Amygdala (tissue), 56 donors: ENCODE data around the gene ST6GAL1.
"Not testable (repeated sequence)": the region's sequence is repeated elsewhere in the genome, so short reads cannot be mapped to it uniquely, and the experiment has no call there.

Experiments
- DNase-seq, 56 donors: peaks; one replicate each; lab custom pipeline; 2025; lab: John Stamatoyannopoulos, UW

ST6GAL1 gene

GRCh38 chr3:186939536-186939935 lies 9.2 kb downstream of the ST6GAL1 start:
- no peak for DNase-seq

- DNase-seq, result no peak
Measured at GRCh38 chr3:186940967-186941366, 10.6 kb downstream of the ST6GAL1 start.

DNA sequence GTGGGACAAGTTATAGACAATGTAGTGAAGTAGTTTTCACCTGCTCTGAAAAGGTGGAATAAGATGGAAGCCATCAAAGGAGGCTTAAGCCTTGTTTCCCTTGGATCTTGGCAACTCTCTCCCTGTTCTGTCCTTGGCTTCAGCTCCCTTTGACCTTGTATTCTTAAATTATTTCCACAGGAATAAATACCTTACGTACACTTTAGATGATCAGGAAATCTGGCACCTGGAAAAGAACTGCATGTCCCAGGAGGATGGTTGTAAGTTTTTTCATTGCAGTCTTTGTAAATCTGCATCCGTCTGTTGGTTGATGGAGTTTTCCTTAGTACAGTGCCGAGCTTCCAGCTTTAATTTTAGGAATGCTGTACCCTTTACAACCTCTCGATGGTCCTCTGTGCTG lies 11.8 kb downstream of the ST6GAL1 start:
- DNase-seq, result no peak

- no peak for DNase-seq
Measured at GRCh38 chr3:186945255-186945823, 15.0 kb downstream of the ST6GAL1 start.

DNA sequence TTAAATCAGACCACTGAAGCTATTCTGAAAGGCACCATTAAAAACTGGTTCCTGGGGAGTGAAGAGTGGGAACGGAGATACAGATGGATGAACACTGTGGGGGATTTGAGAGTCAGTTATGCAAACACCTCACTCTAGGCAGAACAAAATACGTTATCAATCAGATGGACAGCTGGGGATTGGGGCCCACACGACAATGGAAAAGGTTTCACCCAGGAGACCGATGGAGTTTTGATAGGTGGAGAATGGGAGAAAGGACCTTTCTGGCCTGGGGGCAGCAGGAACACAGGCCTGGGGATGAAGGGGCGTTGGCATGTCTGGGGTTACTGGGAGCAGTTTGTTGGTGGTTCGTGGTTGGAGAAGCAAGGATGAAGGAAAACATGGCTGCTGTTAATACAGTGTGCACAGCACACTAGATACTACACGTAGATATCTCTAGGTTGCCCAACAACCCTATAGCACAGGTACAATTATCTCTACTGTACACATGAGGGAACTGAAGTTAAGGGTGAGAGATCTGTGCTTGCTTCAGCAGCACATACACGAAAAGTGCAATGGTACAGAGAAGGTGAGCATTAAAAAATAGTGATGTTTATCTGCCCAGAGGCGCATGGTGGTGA lies 16.5 kb downstream of the ST6GAL1 start:
- DNase-seq, result no peak

- no peak for DNase-seq
Measured at GRCh38 chr3:186949281-186949982, 19.1 kb downstream of the ST6GAL1 start.

DNA sequence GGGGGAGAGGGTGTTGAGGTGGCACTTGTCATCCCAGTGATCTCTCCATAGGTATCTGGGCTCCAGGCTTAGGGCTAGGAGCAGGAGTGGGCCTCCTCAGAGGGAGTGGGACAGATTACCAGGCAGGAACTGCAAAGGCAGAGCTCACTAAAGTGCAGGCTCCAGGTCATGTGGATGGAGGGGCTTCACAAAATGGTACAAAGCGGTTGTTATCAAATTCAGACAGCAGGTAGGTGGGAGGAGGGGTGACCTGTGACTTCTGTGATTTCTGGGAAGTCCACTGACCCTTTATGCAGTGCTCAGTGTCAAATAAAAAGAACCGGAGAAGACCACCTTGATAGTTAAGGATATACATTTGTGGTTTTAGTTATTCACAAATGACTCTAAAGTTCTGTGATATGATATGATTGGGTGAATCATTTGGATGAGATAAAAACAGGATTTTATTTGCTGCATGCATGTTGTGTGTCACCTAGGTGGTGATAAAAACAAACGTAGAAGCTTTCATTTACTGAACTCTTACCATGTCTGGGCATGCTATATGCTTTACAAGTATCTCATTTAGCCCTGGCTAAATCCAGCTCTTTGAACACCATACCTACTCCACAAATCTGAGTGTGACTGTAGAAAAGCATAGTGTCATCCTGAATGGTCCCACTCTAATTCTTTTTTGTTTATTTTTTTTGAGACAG lies 20.2 kb downstream of the ST6GAL1 start:
- no peak for DNase-seq

- DNase-seq, result no peak
Measured at GRCh38 chr3:186951640-186952552, 21.6 kb downstream of the ST6GAL1 start.

- DNase-seq, result peak in 1 of 56 donors; percentile 14
Measured at GRCh38 chr3:186953011-186953487, 22.7 kb downstream of the ST6GAL1 start.

DNA sequence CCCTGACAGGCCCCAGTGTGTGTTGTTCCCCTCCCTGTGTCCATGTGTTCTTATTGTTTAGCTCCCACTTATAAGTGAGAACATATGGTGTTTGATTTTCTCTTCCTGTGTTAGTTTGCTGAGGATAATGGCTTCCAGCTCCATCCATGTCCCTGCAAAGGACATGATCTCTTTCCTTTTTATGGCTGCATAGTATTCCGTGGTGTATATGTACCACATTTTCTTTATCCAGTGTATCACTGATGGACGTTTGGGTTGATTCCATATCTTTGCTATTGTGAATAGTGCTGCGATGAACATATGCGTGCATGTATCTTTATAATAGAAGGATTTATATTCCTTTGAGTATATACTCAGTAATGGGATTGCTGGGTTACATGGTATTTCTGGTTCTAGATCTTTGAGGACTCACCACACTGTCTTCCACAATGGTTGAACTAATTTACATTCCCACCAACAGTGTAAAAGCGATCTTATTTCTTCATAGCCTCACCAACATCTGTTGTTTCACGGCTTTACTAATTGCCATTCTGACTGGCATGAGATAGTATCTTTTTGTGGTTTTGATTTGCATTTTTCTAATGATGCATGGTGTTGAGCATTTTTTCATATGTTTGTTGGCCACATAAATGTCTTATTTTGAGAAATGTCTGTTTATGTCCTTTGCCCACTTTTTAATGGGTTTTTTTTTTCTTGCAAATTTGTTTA lies 23.8 kb downstream of the ST6GAL1 start:
- not testable (repeated sequence) for DNase-seq

DNA sequence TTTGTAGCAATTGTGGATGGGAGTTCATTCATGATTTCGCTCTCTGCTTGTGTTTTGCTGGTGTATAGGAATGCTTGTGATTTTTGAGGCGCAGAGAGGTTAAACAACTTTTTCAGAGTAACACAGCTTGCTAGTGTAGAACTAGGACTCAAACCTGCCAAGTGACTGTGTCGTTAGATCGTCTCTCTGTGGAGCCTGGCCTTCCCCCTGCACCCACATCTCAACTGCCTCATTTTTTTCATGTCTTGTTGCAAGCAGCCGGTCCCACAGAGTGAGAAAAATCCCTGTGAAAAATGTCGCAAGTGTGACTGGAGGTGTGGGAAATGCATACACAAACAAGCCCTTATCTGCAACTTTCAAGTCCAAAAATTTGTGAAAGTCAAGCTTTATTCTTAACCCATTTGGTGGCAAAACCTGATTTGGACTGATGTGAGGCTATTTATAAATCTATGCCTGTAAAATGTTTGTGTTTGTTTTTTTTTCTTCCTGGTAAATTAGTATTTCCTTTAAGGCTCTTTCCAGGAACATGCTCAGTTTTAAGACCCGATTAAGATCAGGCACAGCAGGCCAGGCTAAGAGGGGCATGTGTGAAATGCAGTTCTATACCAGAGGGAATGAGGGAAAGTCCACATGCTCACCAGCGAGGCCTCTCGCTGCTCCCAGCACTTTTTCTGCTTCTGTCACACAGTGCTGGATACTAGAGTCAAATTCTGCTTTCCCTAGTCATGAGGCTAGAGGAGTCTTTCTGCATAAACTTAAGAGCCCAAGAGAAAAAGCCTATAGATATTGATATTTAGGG lies 25.8 kb downstream of the ST6GAL1 start:
- no peak for DNase-seq

GRCh38 chr3:186959029-186959624 lies 28.8 kb downstream of the ST6GAL1 start:
- no peak for DNase-seq

GRCh38 chr3:186960347-186960746 lies 30.0 kb downstream of the ST6GAL1 start:
- DNase-seq, result no peak

- no peak for DNase-seq
Measured at GRCh38 chr3:186962445-186962844, 32.1 kb downstream of the ST6GAL1 start.

DNA sequence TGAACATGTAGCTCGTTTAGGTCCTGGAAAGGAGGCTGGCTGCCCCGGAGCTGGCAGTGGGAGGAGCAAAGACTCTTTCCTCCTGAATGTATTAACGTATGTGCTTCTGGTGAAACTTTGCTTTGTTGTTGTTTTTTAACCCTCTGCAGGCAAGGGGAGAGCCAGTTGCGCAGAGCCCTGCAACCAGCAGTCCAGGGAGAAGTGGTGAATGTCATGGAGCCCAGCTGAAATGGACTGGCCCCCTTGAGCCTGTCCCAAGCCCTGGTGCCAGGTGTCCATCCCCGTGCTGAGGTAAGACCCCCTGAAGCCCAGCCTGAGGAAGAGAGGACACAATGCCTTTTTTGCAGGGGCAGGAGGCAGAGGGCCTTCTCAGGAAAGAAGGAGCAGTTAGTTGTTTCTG lies 33.3 kb downstream of the ST6GAL1 start:
- DNase-seq, result no peak

DNA sequence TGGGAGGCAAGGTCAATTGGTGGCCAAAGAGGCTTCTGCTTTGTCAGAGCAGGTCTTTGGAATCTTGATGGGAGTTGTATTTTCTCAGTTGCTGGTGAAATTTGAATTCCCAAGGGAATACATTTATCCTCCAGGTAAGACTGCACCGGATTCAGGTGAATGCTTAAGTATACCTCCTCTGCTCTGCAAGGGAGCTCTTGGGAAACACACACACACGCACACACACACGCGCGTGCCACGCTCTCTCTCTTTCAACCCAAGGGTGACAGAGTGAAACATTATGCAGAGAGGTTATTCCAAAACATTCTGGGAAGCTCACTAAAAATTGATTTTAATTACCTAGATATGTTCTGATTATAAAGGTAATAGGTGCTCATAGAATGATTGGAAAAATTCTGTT lies 33.7 kb downstream of the ST6GAL1 start:
- DNase-seq, result no peak

DNA sequence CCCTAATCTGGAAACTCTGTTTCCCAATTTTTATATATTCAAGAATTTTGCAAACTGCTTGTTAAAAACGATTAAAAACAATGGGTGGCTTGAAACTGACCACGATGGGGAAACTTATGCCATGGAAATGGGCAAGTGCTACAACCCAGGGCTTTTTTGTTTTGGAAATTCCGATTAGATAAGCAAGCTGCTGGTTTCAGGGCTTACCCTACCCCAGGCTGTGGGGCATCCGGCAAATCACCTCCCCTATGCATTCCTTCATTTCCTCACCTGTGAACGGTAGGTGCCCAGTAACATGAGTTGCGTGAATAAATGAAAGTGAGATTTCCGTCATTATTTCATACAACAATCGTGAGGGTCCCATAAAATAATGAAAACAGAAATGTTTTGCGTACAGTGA lies 34.3 kb downstream of the ST6GAL1 start:
- DNase-seq, result no peak

- DNase-seq, result peak in 3 of 56 donors; percentile 25 to 29 (median 27)
Measured at GRCh38 chr3:186965141-186965879, 35.0 kb downstream of the ST6GAL1 start.
